HT-29 (cell line): Measurements from ENCODE around the gene SLC36A3. TPM values are rescaled to one million over a fixed set of nuclear protein-coding genes. Genes with fewer than 3 reads are reported as not detected.
A peak's percentile ranks its signal among the peaks of the same experiment; 100 is the strongest.
"Not testable (repeated sequence)": the region's sequence is repeated elsewhere in the genome, so short reads cannot be mapped to it uniquely, and the experiment has no call there.

ENCODE experiments used
- DNase-seq: peaks from one replicate; pipeline ENCODE4 v3.0.0-alpha.2; 2015; ENCODE audit warnings: low spot score
- total RNA-seq: library from RNA; depleted of rRNA; stranded (reverse); fragments of >200 nt; shearing (Covaris generic); gene quantifications from 2 replicates; pipeline ENCODE4 v1.2.3, GENCODE V29; 2014

SLC36A3 gene
- total RNA-seq, 1 experiment from 2014 or later = not detected

DNA sequence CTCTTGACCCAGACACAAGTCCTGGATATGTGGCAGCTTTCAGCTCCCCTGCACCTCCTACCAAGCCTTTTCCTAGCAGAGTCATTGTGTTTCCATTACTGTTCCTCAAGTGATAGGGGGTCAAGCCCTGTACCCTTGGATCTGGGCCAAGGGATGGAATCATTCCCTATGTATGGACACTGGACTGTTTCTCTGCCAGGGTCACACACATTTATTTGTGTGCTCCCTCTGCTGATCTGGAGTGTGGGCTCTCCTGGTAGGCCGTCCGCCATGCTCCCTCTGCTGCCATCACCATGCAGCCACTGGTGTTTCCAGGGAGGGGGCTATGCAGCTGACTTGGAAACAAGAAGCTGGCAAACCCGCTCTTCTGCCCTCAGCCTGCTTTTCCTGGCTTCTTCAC lies 41.0 kb downstream of the SLC36A3 start:
- DNase-seq = no peak

GRCh38 chr5:151259931-151260330 lies 43.6 kb downstream of the SLC36A3 start:
- DNase-seq = no peak

DNA sequence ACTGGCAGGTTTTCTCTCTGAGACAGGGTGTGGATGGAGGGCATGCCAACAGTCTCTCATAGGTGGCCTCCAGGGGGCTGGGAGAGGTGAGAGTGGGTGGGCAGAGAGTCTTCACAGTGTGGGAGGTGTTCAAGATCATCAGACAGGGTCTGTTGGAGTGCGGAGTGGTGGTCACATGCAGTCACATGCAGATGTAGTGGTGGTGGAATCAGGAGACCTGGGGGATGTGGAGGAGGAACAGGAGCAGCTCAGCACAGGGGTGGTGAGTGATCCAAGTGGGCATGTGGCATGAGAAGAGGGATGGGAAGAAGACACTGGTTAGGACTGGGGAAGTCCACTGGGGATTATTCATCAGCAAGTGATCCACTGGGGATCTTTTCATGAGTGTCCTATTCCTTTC lies 44.8 kb downstream of the SLC36A3 start:
- DNase-seq = no peak

DNA sequence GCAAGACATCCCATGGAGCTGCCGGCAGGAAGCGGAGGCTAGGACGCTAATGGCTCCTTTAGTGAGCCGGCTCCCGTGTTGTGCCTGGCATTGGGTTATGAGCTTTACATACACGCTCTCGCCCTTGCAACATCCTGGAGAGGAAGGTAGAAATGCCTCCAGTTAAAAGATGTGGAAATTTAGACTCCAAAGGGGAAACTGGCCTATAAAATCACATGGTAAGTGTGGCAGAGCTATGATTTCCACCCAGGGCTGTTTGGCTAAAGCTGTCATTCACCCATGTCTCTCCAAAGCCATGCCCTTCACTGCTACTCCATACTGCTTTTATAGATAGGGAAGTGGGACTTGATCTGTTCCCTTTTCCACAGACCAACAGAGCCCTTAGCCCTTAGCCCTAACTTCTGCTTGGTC lies 45.4 kb downstream of the SLC36A3 start:
- no peak for DNase-seq

DNA sequence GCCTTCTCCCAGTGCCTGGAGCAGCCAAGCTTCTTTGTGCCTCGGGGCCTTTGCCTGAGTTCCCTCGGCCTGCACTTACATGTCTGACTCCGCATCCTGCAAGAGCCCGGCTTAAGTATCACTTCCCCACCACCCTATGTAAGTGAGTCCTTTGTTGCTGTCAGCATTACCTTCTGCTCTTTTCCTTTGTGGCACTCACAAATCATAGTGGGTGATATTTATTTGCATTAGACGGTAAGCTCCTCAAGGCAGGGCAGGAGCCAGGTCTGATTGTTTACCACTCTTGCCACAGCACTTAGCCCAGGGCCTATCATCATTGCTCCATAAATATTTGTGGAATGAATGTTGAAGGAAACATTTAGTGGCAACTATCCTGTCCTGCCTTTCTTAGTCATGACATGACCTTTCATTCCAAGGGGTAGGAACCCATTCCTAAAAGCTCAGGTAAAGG lies 45.8 kb downstream of the SLC36A3 start:
- no peak for DNase-seq

DNA sequence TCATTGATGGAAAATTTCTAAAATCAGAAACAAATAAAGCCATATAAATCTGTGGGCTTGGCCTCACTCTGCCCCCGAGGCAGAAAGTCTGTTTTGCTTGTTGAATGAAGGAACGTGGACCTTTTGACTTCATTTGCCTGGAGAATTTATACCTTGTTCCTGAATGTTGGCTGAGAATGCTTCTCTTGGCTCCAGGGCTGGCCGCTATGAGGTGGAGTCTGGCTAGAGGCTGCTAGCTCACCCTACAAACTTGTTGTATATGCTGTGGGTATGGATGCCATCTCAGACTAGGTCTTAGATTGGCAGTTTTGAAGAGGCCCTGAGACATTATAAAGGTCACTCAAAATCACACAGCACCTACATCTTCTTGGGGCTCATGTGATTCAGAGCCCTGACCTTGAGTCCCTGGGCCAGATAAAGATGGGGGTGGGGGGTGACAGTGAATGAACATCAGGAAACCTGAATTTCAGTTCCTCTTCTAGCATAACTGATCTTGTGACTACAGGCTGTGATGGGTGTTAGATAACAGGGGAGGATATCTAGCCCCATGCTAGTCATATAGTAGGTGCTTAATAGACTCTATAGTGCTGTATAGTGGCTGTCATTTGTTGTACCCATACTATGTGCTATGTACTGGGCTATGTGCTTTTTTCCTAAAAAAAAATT lies 47.8 kb downstream of the SLC36A3 start:
- no peak for DNase-seq

GRCh38 chr5:151254990-151255389 lies 48.6 kb downstream of the SLC36A3 start:
- not testable (repeated sequence) for DNase-seq

- no peak for DNase-seq
Measured at GRCh38 chr5:151254556-151254955, 49.0 kb downstream of the SLC36A3 start.

DNA sequence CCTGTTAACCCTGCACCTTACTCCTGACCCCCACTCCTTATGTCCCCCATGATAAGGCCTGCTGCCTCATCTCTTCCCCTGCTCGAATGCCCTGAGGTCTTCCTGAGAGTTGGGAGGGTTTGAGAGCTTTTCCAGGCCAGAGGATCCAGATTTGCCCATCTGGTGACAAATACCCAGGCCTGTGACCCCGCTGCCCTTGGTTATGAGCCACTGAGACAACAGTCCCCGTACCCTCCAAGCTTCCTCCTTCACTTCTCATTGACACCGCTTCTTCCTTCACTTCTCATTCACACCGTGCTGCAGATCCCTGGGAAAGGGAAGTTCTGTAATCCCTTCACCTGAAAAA lies 50.0 kb downstream of the SLC36A3 start:
- no peak for DNase-seq

DNA sequence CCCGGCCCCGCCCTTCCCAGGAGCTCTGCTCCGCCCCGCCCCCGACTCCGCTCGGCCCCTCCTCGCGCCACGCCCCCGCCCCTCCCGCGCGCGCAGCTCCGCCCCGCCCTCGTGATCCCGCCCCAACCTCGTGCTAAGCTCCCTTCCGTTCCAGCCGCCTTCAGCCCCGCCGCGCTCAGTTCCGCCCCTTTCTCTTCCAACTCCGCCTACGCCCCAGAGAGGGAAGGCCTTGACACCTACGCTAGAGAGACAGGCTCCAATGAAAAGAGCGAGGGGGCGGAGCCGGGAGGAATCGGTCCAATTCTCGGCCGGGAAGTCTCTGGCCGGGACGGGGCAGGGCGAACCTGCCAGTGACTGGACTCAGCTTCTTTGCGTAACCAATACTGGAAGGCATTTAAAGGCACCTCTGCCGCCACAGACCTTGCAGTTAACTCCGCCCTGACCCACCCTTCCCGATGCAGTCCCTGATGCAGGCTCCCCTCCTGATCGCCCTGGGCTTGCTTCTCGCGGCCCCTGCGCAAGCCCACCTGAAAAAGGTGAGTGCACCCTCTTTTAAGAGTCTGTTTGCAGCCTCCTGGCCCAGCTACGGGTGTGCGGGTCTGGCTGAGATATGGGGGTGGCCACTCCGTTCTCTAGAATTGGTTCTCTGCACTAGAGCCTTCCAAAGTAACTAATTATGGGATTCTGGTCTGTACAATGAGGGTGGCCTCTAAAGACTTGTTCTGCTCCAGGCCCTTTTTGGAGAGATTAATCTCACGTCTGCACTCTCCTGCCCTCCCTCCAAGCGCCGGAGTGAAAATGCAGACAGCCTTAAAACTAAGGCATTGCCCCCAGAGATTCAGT lies 50.6 kb downstream of the SLC36A3 start, which contains the start of gene GM2A:
Gene GM2A, plus strand, starts transcription at position 424 of the 843 bp plus-strand sequence. Its CDS starts 32 bp downstream, at position 456.
- peak; percentile 99 for DNase-seq

DNA sequence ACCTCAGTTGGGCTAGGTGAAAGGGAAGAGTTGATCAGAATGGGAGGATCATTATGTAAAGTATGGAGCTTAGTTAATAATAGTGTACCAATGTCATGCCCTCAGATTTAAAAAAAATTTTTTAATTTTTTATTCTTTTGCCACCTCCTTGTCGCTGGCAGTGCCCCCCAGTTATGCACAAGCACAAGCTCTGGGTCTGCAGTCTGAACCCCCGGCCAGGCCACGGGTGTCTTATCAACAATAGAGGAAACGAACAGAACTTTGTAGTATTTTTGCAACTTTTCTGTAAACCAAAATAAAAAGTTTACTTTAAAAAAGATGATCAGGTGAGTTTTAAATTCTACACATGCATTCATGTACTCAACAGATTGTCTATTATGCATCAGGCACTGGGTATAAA lies 51.9 kb downstream of the SLC36A3 start:
- DNase-seq = no peak

DNA sequence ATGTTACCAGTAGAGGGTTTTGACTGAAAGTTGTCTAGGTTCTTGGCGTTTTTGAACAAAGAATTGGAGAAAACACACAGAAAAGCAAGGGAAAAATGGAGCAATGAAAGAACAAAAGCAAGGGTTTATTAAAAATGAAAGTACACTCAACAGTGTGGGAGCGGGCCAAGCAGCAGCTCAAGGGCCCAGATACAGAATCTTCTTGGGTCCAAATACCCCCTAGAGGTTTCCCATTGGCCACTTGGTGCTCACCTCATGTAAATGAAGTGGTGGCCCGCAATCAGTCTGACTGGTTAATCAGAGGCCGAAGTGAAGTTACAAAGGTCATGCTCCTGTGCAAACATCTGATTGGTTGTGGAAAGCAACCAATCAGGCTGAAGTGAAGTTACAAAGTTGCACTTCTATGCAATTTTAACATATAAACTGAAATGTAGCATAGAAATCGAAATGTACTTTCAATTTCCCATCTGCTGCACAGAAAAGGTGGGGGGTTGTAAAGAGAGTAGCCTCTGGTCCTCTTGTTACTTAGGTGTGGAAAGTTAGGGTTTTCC lies 52.5 kb downstream of the SLC36A3 start:
- no peak for DNase-seq

DNA sequence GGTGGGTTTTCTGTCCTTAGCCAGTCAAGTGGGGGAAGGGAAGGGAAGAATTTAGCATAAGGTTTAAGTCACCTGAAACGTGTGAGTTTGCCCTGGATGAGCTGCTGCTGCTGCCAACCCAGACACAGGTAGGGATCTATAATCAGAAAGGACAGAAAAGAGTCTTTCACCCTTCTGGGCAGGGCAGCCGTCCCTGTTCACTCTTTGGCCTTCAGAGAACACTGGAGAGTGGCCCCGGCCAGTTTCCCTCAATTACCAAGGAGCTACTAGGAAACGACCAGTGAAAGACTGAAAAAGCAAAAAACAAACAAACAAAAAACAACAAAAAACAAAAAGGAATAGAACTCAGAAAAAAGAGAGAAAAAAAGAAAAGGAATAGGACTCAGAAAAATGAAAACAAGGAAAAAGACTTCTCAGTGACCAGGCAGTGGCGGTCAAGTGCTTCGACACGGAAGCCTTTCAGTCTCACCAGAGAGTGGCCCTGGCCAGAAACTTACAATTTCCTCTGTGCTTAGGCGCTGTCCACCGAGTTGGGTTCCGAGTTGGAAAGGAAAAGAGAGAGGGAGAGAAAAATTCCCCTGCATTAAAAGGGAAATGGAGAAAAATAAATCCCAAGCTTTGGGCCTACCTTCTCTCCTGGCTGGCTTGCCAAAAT lies 53.1 kb downstream of the SLC36A3 start:
- no peak for DNase-seq

DNA sequence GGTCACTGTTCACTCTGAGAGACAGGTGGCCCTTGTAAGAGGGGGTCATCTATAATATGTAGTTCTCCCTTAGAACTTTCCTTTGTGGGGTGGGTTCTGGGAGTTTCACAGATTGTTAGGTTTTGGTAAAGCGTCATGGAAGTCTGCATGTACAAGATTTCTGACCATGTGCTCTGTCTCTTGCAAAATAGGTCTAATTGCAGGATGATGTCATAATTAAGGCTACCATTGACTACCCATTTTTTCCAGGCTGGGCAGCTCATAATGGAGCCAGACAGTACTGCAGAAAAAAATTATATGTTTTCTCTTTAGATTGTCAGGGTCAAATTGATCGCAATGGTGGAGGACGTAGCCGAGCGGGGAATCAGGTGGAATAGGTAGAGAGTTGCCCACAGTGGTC lies 54.3 kb downstream of the SLC36A3 start:
- DNase-seq = no peak

GRCh38 chr5:151248651-151249050 lies 54.9 kb downstream of the SLC36A3 start:
- DNase-seq = no peak

DNA sequence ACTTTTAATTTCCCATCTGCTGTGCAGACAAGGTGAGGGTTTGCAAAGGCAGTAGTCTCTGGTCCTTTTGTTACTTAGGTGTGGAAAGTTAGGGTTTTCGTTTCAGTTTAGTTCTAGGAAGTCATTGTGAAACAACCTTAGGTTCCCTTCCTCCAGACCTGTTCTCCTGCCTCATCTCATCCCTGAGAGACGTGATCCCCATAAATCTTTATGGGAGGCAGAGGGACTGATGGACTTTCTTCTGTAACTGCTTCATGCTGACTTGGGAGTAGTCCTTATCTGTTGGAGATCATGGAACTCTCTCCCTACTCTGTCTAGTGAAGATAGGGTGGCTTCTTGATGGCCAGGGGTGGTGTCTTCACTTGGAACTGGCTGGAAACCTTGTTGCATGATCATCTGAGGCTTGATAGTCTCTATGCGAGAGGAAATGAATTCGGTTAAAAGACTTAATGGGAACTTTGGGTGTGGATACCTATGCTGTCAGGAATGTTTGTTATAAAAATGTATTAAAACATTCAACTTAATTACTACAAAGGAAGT lies 57.8 kb downstream of the SLC36A3 start:
- no peak for DNase-seq

- no peak for DNase-seq
Measured at GRCh38 chr5:151244206-151244605, 59.4 kb downstream of the SLC36A3 start.

GRCh38 chr5:151243564-151243963 lies 60.0 kb downstream of the SLC36A3 start:
- DNase-seq = no peak

DNA sequence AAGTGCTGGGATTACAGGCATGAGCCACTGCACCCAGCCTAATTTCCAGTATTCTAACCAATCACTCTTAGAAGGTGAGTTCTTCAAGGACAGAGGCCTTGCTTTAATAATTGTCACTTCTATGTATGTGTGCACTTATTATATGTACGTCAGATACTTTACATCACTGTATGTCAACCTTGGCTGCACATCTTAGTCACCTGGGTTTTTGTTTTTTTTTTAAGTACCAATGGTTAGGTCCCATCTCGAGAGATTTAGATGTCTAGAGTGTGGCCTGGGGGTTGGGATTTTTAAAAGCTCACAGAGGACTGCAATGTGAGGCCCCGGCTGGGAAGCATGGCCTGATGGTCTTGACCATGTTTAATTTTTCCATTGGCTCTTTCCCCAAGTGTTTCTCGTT lies 60.4 kb downstream of the SLC36A3 start:
- DNase-seq = no peak

- peak; percentile 30 for DNase-seq
Measured at GRCh38 chr5:151240924-151241635, 62.5 kb downstream of the SLC36A3 start.

GRCh38 chr5:151240268-151240835 lies 63.2 kb downstream of the SLC36A3 start:
- not testable (repeated sequence) for DNase-seq
